SHP77 (cell line): Measurements from ENCODE around the gene MAN1B1.

Experiments used
- DNase-seq, 2 experiments: peaks; one replicate each; lab custom pipeline; 2025; lab: John Stamatoyannopoulos, UW

Gene MAN1B1

DNA sequence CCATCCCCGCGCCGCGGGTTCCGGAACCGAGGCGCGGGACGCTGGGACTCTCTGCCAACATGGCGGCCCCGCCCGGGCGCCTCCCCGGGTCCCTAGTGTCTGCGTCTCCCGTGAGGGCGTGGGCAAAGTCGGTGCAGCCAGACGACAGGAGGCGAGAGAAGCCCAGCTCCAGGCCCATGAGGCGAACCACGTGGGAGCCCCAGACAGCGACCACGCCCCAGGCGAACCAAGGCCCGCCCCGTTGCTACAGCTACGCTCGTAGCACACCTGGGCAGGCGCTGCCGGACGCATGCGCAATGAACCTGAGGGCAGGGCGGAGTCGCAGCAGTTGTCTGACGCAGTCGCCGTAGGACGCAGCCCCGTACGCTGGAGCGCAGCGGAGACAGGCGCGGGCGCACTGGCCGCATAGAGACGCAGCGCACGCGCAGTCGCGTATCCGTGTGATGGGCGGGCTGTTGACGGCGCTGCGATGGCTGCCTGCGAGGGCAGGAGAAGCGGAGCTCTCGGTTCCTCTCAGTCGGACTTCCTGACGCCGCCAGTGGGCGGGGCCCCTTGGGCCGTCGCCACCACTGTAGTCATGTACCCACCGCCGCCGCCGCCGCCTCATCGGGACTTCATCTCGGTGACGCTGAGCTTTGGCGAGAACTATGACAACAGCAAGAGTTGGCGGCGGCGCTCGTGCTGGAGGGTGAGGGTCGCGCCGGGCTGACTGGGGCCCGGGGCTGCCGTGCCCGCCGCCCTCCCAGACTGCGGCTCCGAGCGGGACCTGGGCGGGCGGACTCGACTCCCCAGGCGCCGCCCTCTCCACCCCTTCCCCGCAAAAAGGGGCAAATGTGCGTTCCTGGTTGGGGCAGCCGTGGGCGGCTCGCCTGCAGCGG, at the start of gene MAN1B1:
Gene MAN1B1 (plus strand): TSS at position 455 of the 878 bp plus-strand sequence. CDS start 15 bp downstream, at position 470.
- DNase-seq, result peak; percentile 97 to 98

DNA sequence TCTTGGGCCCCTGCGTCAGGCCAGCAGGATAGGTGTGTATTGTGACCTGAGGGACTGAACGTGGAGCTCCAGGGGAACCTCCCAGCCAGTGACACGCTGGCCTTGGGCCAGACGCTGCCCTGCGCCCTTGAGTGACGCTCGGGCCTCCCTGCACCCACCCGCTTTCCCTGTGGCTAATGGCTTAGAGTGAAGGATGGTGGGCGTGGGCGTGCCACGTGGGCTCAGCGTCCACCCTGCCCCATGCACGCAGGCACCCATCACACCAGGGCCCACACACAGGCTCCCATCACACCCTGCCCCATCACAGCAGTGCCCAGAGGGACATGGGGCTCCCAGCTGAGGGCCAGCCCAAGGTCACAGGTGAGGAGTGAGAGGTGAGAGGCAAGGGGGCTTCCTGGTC, 49.8 kb upstream of the MAN1B1 start:
- DNase-seq, result no peak

DNA sequence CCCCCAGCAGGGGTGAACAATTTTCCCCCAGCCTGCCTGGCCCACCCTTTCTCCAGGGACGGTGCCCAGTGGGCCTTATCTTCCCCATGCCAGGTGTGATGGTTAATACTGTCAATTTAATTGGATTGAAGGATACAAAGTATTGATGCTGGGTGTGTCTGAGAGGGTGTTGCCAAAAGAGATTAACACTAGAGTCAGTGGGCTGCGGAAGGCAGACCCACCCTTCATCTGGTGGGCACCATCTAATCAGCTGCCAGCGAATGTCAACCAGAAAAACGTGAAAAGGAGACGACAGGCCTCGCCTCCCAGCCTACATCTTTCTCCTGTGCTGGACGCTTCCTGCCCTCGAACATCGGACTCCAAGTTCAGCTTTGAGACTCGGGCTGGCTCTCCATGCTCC, 49.3 kb upstream of the MAN1B1 start:
- DNase-seq, result no peak

DNA sequence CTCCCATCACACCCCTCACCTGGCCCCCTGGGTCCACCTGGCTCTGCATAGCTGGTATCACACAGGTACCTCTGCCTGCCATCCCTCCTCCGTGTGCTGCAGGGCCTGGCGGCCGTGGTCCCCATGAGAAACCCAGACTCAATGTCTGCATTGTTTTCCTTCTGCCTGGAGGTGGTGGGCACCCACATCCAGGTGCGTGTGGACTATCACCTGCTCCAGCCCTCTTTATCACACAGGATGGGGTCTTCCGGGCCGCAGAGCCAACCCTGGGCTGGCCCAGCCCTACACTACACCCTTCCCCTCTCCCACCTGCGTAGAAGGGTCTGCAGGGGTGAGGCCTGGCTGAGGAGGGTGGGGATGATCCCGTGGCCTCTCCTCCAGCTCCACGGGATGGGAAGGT, 47.9 kb upstream of the MAN1B1 start:
- no peak for DNase-seq

DNA sequence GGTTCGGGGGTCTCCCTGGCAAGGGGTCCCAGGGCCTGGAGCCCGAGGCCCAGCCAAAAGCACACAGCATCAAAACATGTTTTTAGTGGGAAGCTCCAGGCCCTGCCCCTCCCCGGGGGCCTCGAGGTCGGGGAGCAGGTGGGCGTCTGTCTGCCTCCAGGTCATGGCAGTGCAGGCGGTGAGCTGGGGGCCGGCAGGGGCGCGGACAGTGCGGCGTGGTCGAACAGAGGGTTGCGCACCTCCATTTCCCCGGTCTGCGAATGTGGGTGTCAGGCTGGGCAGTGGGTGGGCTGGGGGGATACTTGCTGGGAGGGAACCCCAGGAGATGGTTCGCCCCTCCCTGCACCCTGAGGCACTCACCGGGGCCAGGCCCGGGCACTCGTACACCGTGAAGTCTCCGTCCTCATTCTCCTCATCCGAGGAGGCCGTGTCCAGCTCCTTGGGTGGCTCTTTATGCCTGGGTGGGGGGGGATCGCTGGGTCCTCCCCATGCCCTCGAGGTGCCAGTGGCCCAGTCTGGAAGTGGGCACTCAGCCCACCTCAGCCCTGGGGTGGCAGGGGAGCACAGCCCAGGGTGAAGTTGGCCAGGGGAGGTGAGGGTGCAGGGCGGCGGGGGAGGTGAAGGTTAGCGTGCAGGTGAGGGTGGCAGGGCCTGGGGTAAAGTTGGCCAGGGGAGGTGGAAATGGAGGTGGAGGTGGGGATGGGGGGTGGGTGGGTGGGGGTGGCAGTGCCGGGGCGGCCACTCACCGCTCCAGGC, 47.0 kb upstream of the MAN1B1 start:
- no peak for DNase-seq

DNA sequence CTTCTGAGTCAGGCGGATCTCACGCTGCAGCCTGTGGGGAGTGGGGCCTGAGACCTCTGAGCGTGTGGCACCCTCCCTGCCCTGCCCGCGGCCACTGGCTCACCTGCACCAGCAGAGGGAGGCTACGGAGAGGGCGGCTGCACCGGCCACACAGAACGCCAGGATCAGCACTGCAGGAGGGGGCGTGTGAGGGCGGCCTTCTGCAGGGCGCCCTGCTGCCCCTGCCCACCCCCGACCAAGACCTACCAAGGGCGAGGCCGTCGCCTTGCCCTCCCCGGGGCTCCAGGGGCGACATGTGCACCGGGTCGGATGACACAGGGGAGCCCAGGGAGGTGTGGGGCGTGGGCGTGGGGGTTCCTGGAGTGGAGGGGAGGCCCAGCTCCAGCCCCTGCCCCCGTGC, 46.2 kb upstream of the MAN1B1 start:
- DNase-seq, result no peak

DNA sequence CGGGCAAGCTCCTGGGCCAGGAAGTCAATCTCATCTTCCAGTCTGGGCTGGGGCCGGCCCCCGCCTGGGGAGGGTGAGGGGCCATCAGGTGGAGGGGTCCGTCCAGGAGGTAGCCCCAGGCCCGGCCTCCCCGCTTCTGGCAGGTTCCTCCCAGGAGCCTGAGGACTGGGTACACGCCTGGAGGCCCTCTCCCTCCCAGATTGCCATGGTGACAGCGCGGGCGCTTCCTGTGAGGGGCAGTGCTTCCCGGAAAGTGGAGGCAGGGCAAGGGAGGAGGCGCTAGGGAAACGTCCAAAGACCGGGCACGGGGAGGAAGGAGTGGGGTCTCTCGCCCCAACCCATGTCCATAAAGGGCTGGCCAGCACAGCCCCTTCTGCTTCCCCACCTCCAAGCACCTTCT, 45.7 kb upstream of the MAN1B1 start:
- DNase-seq, result no peak

DNA sequence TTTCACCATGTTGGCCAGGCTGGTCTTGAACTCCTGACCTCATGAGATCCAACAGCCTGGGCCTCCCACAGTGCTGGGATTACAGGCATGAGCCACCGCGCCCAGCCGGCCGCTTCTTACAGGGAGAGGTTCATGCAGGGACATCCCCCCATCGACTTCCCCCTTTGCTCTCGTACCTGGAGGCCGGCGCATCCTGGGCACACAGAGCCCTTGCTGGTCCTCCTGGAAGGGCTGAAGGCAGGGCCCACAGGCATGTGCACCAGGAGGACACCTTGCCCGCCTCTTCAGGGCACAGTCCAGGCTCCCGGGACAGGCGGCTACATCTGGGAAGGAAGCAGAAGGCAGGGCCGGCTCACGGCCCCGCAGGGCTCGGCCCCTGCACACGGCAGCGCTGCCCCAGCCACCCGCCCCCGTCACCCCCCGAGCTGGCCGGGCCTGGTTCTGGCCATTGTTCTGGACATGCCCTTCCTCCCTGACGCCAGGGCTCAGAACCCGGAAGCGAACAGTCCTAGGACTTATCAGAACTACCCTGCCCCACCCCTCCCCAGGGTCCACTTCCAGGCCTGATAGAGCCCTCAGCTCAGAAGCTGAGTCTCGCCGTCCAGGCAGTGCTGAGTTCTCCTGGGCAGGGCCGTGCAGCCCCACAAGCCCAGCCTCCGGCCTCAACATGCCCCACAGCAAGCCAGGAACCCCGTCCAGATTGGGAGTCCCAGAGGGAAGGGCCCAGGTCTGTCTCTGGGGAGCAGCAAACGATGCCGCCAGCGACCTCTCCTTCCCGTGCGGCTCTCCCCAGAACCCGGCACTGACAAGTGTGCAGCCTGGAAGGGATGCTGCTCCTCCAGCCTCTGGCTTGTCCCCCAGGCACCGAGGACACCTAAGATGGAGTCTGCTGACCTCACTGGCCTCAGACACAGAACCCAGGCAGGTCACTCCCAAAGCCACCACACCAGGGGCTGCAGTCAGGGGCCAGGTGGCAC, 43.7 kb upstream of the MAN1B1 start:
- no peak for DNase-seq

DNA sequence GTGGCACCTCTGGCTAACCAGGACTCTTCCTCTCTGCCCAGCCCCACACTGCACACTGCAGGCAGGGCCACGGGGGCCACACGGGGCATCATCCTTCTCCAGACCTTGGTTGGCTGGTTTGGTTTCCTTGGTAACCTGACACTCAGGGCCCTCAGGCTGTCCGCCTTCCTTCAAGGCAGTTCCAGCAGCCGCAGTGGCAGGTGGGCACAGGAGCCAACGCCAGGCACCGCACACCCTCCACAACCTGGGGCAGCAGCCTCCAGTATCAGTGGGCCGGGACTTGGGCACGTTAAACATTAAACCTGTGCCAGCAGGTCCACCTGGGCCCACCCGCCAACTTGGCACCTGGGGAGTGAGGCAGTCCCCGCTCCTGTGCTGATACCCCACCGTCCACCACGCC, 42.7 kb upstream of the MAN1B1 start:
- DNase-seq, result no peak

DNA sequence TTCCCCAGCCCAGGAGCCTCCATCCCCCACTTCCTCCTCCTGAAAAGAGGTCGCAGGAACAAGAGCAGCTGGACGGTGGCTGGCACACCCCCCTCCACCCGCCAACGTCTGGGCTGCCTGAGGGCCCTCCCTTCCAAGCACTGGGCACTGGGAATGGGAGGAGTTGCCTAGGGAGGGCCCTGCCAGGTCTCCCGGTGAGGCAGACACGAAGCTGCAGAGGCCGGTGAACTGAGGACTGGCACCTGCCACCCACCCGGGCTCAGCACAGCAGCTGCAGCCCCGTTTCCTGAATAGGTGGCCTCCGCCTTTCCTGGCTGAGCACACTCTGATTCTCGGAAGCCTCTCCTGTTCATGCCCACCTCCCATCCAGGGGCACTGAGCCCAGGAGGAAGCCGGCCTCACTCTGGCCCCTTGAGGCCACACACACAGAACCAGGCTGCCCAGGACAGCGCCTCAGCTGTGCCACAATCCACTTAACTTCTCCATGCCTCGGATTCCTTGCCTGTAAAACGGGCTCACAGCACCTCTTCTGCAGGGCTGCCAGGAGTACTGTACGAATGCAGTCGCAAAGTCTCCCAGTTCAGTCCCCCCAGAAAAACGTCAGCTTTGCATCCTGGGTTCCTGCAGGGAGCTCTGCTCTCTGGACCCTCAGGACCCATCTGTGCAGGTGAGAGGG, 42.1 kb upstream of the MAN1B1 start:
- DNase-seq, result peak in 1 of 2 experiments; percentile 70

DNA sequence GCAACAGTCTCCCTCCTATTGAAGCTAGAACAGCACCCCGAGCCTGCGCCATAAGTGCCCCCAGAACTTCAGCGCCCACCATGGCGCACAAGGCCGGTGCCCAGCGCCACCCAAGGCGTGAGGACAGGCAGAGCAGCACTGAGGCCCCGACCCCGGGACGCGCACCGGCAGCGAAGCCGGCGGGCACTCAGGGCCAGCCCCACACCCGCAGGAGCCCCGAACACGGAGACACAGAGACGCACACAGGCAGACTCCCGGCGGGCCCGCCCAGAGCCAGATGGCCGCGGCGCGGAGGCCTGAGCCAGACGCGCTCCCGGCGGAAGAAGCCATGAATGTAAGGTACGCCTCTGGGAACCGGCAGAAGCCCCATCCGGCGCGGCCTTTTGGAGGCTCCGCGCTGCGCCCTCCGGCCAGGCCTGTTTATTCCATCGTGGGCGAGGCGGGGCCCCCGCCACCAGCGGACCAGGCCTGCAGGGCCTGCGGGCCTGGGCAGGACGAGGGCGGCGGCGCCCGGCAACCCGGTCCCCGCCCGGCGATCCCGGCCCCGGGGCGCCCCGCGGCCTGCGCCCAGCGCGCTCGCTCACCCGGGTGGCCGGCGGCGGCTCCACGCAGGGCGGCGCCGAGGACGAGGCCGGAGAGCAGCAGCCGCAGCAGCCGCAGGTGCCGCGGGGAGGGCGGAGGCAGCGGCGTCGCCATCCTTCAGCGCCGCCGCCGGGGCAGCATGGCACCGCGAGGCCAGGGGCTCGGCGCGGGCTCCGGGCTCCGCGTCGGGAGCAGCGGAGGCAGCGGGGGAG, 41.3 kb upstream of the MAN1B1 start:
- DNase-seq, result peak in 1 of 2 experiments; percentile 45

DNA sequence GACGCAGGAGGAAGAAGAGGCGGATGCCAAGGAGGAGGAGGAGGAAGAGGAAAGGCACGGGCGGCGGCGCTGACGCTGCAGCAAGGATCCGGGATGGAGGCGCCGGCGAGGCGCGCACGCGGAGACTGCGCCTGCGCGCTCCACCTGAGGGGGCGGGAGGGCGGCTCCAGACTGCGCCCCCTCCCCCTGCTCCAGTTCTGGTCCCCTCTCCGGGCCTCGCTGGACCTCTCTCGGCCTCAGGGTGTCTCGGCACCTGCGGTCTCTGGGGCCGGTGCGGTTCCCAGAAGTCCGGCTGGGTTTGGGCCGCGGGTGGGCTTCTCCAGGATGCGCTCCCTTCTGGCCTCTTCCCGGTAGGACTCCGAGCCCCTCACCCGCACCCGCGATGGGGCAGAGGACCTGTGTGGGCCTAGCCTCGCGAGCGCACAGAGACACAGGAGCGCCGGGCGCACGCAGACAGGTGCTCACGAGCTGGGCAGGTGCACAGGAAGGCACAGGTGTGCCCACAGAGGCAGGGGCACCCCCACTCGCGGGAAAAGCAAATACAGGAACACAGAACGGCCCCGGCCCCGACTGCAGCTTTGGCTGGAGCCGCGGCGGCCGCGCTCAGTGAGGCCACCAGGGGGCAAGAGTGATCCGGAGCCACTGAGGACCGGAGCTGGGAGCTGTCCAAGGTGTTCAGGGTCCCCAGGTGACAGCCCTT, 40.5 kb upstream of the MAN1B1 start, which contains the start of gene NPDC1:
Gene NPDC1 (minus strand): TSS at position 90 of the 700 bp plus-strand sequence. CDS start 188 bp downstream, outside the sequence.
- peak; percentile 54 to 71 for DNase-seq

DNA sequence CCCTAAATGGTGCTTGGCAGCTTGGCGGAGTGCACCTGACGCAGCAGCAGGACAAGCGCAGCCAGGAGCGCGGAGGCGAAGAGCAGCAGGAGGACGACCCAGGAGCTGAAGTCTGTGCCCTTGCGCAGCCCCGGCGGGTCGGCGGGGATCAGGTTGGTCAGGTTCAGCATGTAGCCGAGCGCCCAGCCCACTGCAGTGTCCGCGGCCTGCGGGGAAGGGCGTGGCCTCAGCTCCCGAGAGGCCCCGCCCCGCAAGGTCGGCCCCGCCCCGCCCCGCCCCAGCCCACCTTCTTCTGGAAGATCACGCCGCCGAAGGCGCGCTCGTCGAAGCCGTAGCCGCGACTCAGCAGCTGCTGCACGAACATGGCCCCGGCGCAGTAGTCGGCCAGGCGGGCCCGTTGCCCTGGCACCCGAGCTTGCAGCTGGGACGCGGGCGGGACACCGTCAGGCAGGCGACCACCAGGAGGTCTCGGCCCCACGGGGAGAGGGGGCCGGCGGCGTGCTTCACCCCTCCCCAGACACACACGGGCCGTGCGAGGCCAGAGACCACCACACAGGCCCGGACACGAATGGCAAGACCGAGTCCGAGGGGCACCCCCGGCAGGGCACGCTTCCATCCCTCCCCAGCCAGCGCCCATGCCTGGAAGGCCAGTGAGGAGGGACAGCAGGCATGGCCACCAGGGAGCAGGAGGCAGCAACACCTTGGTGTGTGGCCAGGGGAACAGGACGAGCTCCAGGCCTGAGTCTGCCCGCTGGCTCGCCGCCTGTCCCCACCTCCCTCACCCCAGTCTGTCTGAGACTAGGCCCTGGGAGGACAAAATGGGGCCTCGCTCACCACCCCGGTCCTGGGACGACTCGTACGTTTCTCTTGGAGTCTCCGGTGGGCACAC, 37.9 kb upstream of the MAN1B1 start:
- peak in 1 of 2 experiments; percentile 15 for DNase-seq

DNA sequence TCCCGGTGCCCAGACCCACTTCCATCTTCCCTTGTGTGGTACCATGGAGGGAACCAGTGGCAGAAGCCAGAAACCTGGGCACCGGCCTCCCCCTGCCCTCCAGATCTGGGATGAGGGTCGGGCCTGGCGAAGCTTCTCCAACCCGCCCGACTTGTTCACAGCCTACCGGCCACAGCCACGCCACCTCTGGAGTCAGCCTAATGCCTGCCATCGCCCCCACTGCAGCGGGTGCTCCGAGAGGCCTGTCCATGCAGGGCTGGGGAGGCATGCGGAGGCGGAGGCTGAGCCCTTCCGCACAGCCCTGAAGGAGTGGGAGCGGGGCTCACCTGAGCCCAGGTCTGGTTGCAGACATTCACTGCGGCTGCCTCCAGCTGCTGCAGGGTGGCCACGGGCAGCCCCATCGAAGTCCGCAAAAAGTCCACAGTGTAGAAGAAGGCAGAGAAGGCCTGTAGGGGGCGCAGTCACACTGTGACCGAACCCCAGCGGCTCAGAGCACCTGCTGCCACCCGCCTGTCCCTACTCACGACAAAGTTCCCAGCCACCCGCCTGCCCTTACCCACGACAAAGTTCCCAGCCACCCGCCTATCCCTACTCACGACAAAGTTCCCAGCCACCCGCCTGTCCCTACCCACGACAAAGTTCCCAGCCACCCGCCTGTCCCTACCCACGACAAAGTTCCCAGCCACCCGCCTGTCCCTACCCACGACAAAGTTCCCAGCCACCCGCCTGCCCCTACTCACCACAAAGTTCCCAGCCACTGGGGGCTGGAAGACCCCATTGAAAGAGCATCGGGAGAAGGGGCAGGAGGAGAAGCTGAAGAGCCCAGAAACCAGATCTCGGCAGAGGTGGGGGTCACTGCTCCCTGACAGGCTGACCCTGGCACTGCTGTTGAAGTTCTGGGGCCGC, 37.0 kb upstream of the MAN1B1 start:
- DNase-seq, result peak; percentile 46 to 77

DNA sequence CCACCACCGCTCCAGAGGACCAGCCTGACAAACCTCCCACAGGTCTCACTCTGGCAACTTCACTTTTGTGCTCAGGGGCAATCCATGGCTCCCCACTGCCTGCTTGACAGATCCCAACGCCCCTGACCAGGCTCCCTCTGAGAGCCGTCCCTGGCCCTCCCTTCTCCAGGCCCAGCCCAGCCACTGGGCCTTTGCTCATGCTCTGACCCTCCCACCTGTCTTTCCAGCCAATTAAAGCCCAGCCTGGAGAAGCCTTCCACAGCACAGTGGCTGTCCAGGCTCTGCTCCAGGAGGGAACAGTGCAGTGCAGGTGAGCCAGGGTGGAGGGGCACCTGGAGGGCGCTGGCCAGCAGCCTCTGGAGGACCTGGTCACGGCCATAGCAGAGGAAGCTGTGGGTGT, 36.2 kb upstream of the MAN1B1 start:
- no peak for DNase-seq

DNA sequence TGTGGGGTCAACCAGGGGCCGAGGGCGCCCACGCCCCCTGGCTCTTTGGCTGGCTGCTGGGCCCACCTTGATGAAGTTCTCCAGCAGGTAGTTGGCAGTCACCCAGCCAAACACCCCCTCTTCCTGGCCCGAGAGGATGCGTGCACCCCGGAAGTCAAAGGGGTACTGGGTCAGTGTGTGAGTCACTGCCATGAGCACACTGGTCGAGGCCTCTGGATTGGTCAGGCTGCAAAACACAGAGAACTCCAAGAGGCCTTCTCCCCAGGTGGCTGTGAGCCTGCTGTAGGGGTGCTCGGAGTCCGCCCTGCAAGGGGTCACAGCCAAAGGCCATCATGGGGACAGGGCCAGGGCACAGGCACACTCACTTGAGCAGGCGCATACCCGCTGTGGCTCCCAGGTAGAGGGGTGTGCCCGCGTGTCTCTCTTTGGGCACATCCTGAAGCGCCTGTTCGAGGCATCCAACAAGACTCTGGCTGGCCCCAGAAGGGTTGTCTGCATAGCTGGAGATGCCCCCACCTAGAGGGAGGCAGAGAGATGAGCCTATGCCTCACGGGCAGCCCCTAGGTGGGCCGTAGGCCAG, 35.5 kb upstream of the MAN1B1 start:
- DNase-seq, result no peak

DNA sequence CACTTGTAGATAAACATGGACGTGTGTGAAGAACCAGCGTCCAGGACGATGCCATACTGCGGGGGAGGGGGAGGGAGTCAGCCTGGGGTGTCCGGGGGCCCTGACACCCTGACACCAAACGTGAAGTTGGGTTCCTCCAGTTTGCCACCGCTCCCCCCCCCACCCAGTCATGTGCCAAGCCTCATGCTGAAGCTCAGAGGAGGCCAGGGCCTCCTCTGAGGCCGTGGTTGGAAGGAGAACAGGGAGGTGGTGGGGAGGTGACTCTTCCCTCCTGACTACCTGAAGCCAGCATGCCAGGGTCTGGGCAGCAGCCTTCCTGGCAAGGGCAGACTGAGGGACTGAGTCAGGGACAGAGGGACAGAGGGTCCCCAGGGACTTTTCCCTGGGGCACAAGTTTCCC, 34.5 kb upstream of the MAN1B1 start:
- no peak for DNase-seq
